Panc1 (cell line): ENCODE results near the gene CSNK2A2. TPM values are rescaled to one million over a fixed set of nuclear protein-coding genes. Genes with fewer than 3 reads are reported as not detected.

ENCODE experiments used
- ATAC-seq: fragments of 200-7000 bp; cut with Tn5 transposase; 2 replicates; pipeline ENCODE4 v1.9.1; 2020; ENCODE audit warnings: mild to moderate bottlenecking, moderate library complexity
- BruUV-seq: library from RNA; stranded (reverse); fragments of 400-500 nt; replicated peaks from 2 replicates; lab custom pipeline; 2021; lab: Mats Ljungman, UMichigan
- CTCF ChIA-PET: fragments of 300-600 bp; sonication (Branson Sonifier 250); formaldehyde crosslinking; loops from one replicate; lab custom pipeline; 2022; ENCODE audit warnings: antibody characterized with exemption; lab: Charles Lee
- POLR2A ChIA-PET: fragments of 300-600 bp; sonication (Branson Sonifier 250); formaldehyde crosslinking; loops from one replicate; lab custom pipeline; 2022; ENCODE audit warnings: antibody characterized with exemption; lab: Charles Lee
- DNase-seq: peaks from one replicate; pipeline ENCODE4 v3.0.0-alpha.2; 2010; ENCODE audit warnings: low read depth, low spot score
- H3K27ac ChIP-seq: 2 replicates; pipeline ENCODE4 v1.5.1; 2011; ENCODE audit warnings: mild to moderate bottlenecking, low read length, inconsistent platforms
- H3K27me3 ChIP-seq: fragments of 200-500 bp; sonication (Bioruptor generic); 2 replicates; pipeline ENCODE4 v1.6.0; 2014; ENCODE audit warnings: low read length, inconsistent platforms; ENCODE audit not compliant: control insufficient read depth, insufficient read depth
- H3K36me3 ChIP-seq: fragments of 200-500 bp; sonication (Bioruptor generic); 2 replicates; pipeline ENCODE4 v1.5.1; 2014; ENCODE audit warnings: inconsistent platforms, mild to moderate bottlenecking, low read length, moderate library complexity; ENCODE audit not compliant: control insufficient read depth, insufficient read depth
- H3K4me1 ChIP-seq: 2 replicates; pipeline ENCODE4 v1.5.1; 2011; ENCODE audit warnings: inconsistent platforms, mild to moderate bottlenecking, low read length, moderate library complexity; ENCODE audit not compliant: control insufficient read depth, insufficient read depth
- H3K4me3 ChIP-seq, 2 experiments: 2 replicates each; pipeline ENCODE4 v1.5.1; 2011 to 2012; ENCODE audit warnings: low read depth in 2 of 2, low read length in 2 of 2, mild to moderate bottlenecking in 2 of 2, inconsistent platforms in 1 of 2, moderate library complexity in 1 of 2
- H3K9me3 ChIP-seq: fragments of 200-500 bp; sonication (Bioruptor generic); 2 replicates; pipeline ENCODE4 v1.5.1; 2014; ENCODE audit warnings: low read depth, mild to moderate bottlenecking, inconsistent platforms, low read length, moderate library complexity; ENCODE audit not compliant: control insufficient read depth, insufficient read depth
- CTCF ChIP-seq: fragments of 450-650 bp; IDR thresholded peaks from 2 replicates; pipeline ENCODE4 v1.5.1; 2017; ENCODE audit warnings: mild to moderate bottlenecking
- POLR2AphosphoS5 ChIP-seq: IDR thresholded peaks from 2 replicates; pipeline ENCODE4 v1.6.1; 2012; ENCODE audit warnings: mild to moderate bottlenecking, low read depth, low read length, moderate library complexity
- SIN3A ChIP-seq: IDR thresholded peaks from 2 replicates; pipeline ENCODE4 v1.6.1; 2012; ENCODE audit warnings: low read depth, mild to moderate bottlenecking, low read length, moderate library complexity, borderline replicate concordance; ENCODE audit not compliant: insufficient read depth
- TCF7L2 ChIP-seq: IDR thresholded peaks from 2 replicates; pipeline ENCODE4 v1.6.1; 2011; ENCODE audit warnings: mild to moderate bottlenecking, low read depth, low read length, inconsistent platforms
- in situ Hi-C: cut with HindIII; loops from 2 replicates; pipeline ENCODE4 v1.10.0; 2016; ENCODE audit warnings: low sequenced_read_pairs, low pct_unique_long_range_greater_than_20kb
- intact Hi-C: fragments of 100-400 bp; cut with micrococcal nuclease; formaldehyde crosslinking; loops from one replicate; pipeline ENCODE4 v1.10.0; 2022; ENCODE audit not compliant: unreplicated experiment
- total RNA-seq: library from RNA; stranded (reverse); gene quantifications from one replicate; pipeline ENCODE4 v1.2.1, GENCODE V29; 2021; ENCODE audit not compliant: unreplicated experiment
- TF ChIP-seq, protein P1 (sequence below), 2 experiments: IDR thresholded peaks; 2 replicates each; pipeline ENCODE4 v1.6.1; 2011 to 2012; ENCODE audit warnings: low read depth in 2 of 2, control low read depth in 1 of 2, low read length in 1 of 2, mild to moderate bottlenecking in 1 of 2, moderate library complexity in 1 of 2; ENCODE audit not compliant: insufficient read depth in 1 of 2

CSNK2A2 gene
- total RNA-seq, 1 experiment from 2014 or later: 60.9 TPM

GRCh38 chr16:58138852-58139251 lies 59.1 kb downstream of the CSNK2A2 start:
- intact Hi-C loops (no loop called here), in situ Hi-C loops (no loop called here)
- ChIA-PET CTCF (no interaction called here), POLR2A (no interaction called here)
- TF ChIP-seq CTCF (no peak), TCF7L2 (no peak), POLR2AphosphoS5 (no peak), SIN3A (no peak)
- TF ChIP-seq, protein P1, sequence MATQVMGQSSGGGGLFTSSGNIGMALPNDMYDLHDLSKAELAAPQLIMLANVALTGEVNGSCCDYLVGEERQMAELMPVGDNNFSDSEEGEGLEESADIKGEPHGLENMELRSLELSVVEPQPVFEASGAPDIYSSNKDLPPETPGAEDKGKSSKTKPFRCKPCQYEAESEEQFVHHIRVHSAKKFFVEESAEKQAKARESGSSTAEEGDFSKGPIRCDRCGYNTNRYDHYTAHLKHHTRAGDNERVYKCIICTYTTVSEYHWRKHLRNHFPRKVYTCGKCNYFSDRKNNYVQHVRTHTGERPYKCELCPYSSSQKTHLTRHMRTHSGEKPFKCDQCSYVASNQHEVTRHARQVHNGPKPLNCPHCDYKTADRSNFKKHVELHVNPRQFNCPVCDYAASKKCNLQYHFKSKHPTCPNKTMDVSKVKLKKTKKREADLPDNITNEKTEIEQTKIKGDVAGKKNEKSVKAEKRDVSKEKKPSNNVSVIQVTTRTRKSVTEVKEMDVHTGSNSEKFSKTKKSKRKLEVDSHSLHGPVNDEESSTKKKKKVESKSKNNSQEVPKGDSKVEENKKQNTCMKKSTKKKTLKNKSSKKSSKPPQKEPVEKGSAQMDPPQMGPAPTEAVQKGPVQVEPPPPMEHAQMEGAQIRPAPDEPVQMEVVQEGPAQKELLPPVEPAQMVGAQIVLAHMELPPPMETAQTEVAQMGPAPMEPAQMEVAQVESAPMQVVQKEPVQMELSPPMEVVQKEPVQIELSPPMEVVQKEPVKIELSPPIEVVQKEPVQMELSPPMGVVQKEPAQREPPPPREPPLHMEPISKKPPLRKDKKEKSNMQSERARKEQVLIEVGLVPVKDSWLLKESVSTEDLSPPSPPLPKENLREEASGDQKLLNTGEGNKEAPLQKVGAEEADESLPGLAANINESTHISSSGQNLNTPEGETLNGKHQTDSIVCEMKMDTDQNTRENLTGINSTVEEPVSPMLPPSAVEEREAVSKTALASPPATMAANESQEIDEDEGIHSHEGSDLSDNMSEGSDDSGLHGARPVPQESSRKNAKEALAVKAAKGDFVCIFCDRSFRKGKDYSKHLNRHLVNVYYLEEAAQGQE (IDR thresholded peaks at IDR 0.05; ENCODE audit: insufficient read depth in 1 of 2, low read depth in 2 of 2, low read length in 1 of 2): no peak
- no peak for DNase-seq
- no peaks in the 10 kb centered on the region for H3K4me1 ChIP-seq
- no peaks in the 10 kb centered on the region for H3K27me3 ChIP-seq
- BruUV-seq: no TSS peak
- H3K27ac ChIP-seq: no peak overlapping the region
- ATAC-seq: no peak
- H3K4me3 ChIP-seq: no peak overlapping the region
- no peaks in the 10 kb centered on the region for H3K36me3 ChIP-seq
- peaks cover 5% of the 10 kb centered on the region; the same call in 1 of the 2 replicates for H3K9me3 ChIP-seq

DNA sequence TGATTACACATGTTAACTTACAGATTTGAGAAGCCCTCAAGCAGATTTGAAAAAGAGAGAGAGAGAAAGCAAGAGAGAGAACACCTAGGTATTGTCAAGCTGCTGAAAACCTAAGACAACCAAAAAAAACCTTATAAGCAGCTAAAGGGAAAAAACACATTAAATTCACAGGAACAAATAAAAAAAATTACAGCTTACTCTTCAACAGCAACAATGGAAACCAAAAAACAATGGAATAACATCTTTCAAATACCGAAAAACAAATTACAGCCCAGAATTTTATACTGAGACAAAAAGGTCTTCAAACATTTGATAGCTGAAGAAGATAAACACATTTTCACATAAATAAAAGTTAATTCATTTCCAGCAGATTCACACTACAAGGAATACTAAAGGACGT lies 60.3 kb downstream of the CSNK2A2 start:
- H3K4me1 ChIP-seq: no peaks in the 10 kb centered on the region
- ChIA-PET POLR2A (interaction anchor here (0.6 kb wide), 1 partner anchor 18 kb away, joined by 3 read pairs; no protein-coding TSS in a partner anchor), CTCF (no interaction called here)
- no peak overlapping the region for H3K4me3 ChIP-seq
- TF ChIP-seq, protein P1 (IDR thresholded peaks at IDR 0.05; ENCODE audit: insufficient read depth in 1 of 2, low read depth in 2 of 2, low read length in 1 of 2): no peak
- no peak for TF ChIP-seq SIN3A
- no TSS peak for BruUV-seq
- no peak overlapping the region for H3K27ac ChIP-seq
- intact Hi-C loops: no loop called here
- H3K36me3 ChIP-seq: no peaks in the 10 kb centered on the region
- peaks cover 5% of the 10 kb centered on the region; the same call in 1 of the 2 replicates for H3K9me3 ChIP-seq
- no peak for DNase-seq
- ATAC-seq: no peak
- H3K27me3 ChIP-seq: no peaks in the 10 kb centered on the region
- in situ Hi-C loops: no loop called here
